Activated B cell treated with CpG ODN at 0.5 μM for 24 hours (primary cell): ENCODE measurements around the gene OR10D3. TPM values are rescaled to one million over a fixed set of nuclear protein-coding genes. Genes with fewer than 3 reads are reported as not detected.

Experiments used
- ATAC-seq: fragments of 200-7000 bp; cut with Tn5 transposase; one replicate; pipeline ENCODE4 v1.10.0; 2021; ENCODE audit warnings: low read depth, mild to moderate bottlenecking, moderate library complexity
- CTCF ChIA-PET: fragments of 350-600 bp; sonication (Branson Sonifier 250); formaldehyde crosslinking; loops from one replicate; lab custom pipeline; 2021; ENCODE audit warnings: antibody characterized with exemption; lab: Charles Lee
- POLR2A ChIA-PET: fragments of 350-600 bp; sonication (Branson Sonifier 250); formaldehyde crosslinking; loops from one replicate; lab custom pipeline; 2021; ENCODE audit warnings: antibody characterized with exemption; lab: Charles Lee
- DNase-seq: peaks from one replicate; pipeline ENCODE4 v3.0.0; 2022
- H3K27ac Mint-ChIP-seq: one replicate; pipeline ENCODE4 v1.8.0; 2020; ENCODE audit warnings: mixed read lengths
- H3K27me3 Mint-ChIP-seq: one replicate; pipeline ENCODE4 v1.8.0; 2021; ENCODE audit warnings: mixed read lengths
- H3K36me3 Mint-ChIP-seq: one replicate; pipeline ENCODE4 v1.8.0; 2021; ENCODE audit warnings: low read depth, mixed read lengths
- H3K4me1 Mint-ChIP-seq: one replicate; pipeline ENCODE4 v1.8.0; 2021; ENCODE audit warnings: mixed read lengths
- H3K4me3 Mint-ChIP-seq: one replicate; pipeline ENCODE4 v1.8.0; 2020; ENCODE audit warnings: mild to moderate bottlenecking, mixed read lengths
- H3K9me3 Mint-ChIP-seq: one replicate; pipeline ENCODE4 v1.8.0; 2020; ENCODE audit warnings: mixed read lengths
- CTCF ChIP-seq: fragments of 200-600 bp; IDR thresholded peaks from one replicate; pipeline ENCODE4 v1.8.0; 2022; ENCODE audit warnings: antibody characterized with exemption, mild to moderate bottlenecking
- intact Hi-C: fragments of 100-400 bp; cut with micrococcal nuclease; formaldehyde crosslinking; loops from one replicate; pipeline ENCODE4 v1.15.1; 2024
- total RNA-seq: library from RNA; stranded (reverse); gene quantifications from 2 replicates; pipeline ENCODE4 v1.2.3, GENCODE V29; 2022

Gene OR10D3
- total RNA-seq, 1 donor from 2014 or later: not detected

- TF ChIP-seq CTCF: no peak
- ChIA-PET POLR2A (no interaction called here), CTCF (no interaction called here)
- Mint-ChIP-seq H3K4me3 (no peak overlapping the region), H3K4me1 (no peaks in the 10 kb centered on the region), H3K27ac (no peak overlapping the region), H3K27me3 (peaks cover 5% of the 10 kb centered on the region), H3K9me3 (no peaks in the 10 kb centered on the region), H3K36me3 (no peaks in the 10 kb centered on the region)
- DNase-seq (no peak), ATAC-seq (no peak)
- intact Hi-C loops: no loop called here
Measured at GRCh38 chr11:124225471-124225870, 42.3 kb downstream of the OR10D3 start.

- intact Hi-C loops: no loop called here
- Mint-ChIP-seq H3K9me3 (no peaks in the 10 kb centered on the region), H3K27me3 (no peaks in the 10 kb centered on the region), H3K4me1 (no peaks in the 10 kb centered on the region), H3K36me3 (no peaks in the 10 kb centered on the region), H3K27ac (no peak overlapping the region), H3K4me3 (no peak overlapping the region)
- DNase-seq (no peak), ATAC-seq (no peak)
- ChIA-PET CTCF (no interaction called here), POLR2A (no interaction called here)
- no peak for TF ChIP-seq CTCF
Measured at GRCh38 chr11:124233376-124233775, 50.2 kb downstream of the OR10D3 start.

Other genes with a start within 250 kb of the OR10D3 start
- not detected in 2 replicates for gene OR4D5, start 243.7 kb upstream of the OR10D3 start, total RNA-seq
- gene OR6T1, start 239.5 kb upstream of the OR10D3 start, total RNA-seq: not detected in 2 replicates
- gene OR10S1, start 205.6 kb upstream of the OR10D3 start, total RNA-seq: not detected in 2 replicates
- gene OR10G6, start 188.2 kb upstream of the OR10D3 start, total RNA-seq: not detected in 2 replicates
- not detected in 2 replicates for gene OR10G4, start 170.3 kb upstream of the OR10D3 start, total RNA-seq
- not detected in 2 replicates for gene OR10G9, start 160.3 kb upstream of the OR10D3 start, total RNA-seq
- not detected in 2 replicates for gene OR10G8, start 156.5 kb upstream of the OR10D3 start, total RNA-seq
- gene OR10G7, start 142.0 kb upstream of the OR10D3 start, total RNA-seq: not detected in 2 replicates
- gene VWA5A, start 67.9 kb upstream of the OR10D3 start, total RNA-seq: 1.5 and 2.1 TPM in 2 replicates
- not detected in 2 replicates for gene OR8G1, start 57.8 kb downstream of the OR10D3 start, total RNA-seq
- gene OR8G5, start 73.0 kb downstream of the OR10D3 start, total RNA-seq: not detected in 2 replicates
- not detected in 2 replicates for gene OR8D1, start 130.6 kb downstream of the OR10D3 start, total RNA-seq
- not detected in 2 replicates for gene OR8D2, start 136.9 kb downstream of the OR10D3 start, total RNA-seq
- gene OR8B2, start 201.2 kb downstream of the OR10D3 start, total RNA-seq: not detected in 2 replicates
- gene OR8B3, start 215.7 kb downstream of the OR10D3 start, total RNA-seq: not detected in 2 replicates
- gene OR8B4, start 241.5 kb downstream of the OR10D3 start, total RNA-seq: not detected in 2 replicates